HFFc6 (cell line): ENCODE measurements around the gene TGIF1. TPM values are rescaled to one million over a fixed set of nuclear protein-coding genes. Genes with fewer than 3 reads are reported as not detected.

Source experiments
- DNase-seq: peaks from one replicate; pipeline ENCODE4 v3.0.0-alpha.2; 2018
- H3K27ac Mint-ChIP-seq: 2 replicates; pipeline ENCODE4 v1.8.0; 2020; ENCODE audit warnings: mild to moderate bottlenecking, mixed read lengths
- H3K27me3 Mint-ChIP-seq: 2 replicates; pipeline ENCODE4 v1.8.0; 2021; ENCODE audit warnings: mild to moderate bottlenecking, moderate library complexity, mixed read lengths; ENCODE audit not compliant: insufficient read depth
- H3K36me3 Mint-ChIP-seq: 2 replicates; pipeline ENCODE4 v1.8.0; 2021; ENCODE audit warnings: low read depth, mixed read lengths
- H3K4me1 Mint-ChIP-seq: 2 replicates; pipeline ENCODE4 v1.8.0; 2020; ENCODE audit warnings: low read depth, mixed read lengths
- H3K4me3 Mint-ChIP-seq: 2 replicates; pipeline ENCODE4 v1.8.0; 2020; ENCODE audit warnings: mild to moderate bottlenecking, moderate library complexity, mixed read lengths
- H3K9me3 Mint-ChIP-seq: 2 replicates; pipeline ENCODE4 v1.8.0; 2020; ENCODE audit warnings: mild to moderate bottlenecking, mixed read lengths
- CTCF ChIP-seq: fragments of 200-600 bp; sonication (generic); IDR thresholded peaks from 2 replicates; pipeline ENCODE4 v1.5.0; 2021; ENCODE audit warnings: antibody characterized with exemption, mild to moderate bottlenecking
- total RNA-seq, 6 experiments: library from RNA; stranded (reverse); fragmentation: NEBNext Ultra II Directional; extraction: Animal tissue kit (Norgen Biotek cat#: 25700); gene quantifications; 2 replicates in 1 of 6; 3 replicates in 5 of 6; pipeline ENCODE4 v1.2.3, GENCODE V29; 2021

Gene TGIF1
- total RNA-seq, 6 experiments from 2014 or later = 41.3 to 59.9 (median 55.8) TPM

DNA sequence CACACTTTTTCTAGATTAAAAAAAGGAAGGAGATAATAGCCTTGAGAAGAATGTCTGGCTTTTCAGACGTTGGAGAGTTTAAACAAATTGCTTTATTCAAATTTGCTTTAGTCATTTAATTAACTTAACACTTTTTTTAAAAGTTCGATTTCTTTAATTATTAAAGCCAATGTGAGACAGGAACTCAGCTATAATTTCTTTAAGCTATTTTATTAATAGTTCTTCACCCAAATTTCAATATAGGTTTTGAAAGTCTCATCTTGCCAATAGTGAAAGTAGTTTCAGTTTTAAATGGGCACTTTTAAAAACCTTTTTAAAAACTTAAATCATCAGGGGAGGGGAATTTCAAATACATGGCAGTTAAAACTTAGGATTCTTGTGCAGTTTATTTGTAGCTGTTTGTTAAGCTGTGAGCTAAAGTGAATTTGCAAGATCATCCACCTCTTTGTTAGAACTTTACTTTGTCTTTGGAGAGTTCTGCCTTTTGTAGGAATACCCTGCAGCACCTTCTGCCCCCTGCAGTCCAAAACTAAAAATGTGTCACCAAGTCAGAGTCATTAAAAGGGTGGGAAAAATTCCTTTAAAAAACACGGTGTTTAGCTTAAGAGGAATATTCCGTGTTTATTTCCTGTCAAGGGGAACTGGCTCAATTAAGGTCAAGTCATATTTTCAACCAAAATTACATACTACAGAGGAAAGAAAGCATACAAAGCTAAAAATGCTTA lies 4.6 kb downstream of the TGIF1 start:
- DNase-seq = peak; percentile 61
- TF ChIP-seq CTCF = peak; percentile 84
- peaks cover 48% of the 10 kb centered on the region for H3K36me3 Mint-ChIP-seq
- peak overlapping the region; percentile 94 for H3K4me3 Mint-ChIP-seq
- peaks cover 28% of the 10 kb centered on the region for H3K27me3 Mint-ChIP-seq
- H3K9me3 Mint-ChIP-seq = no peaks in the 10 kb centered on the region
- peaks cover 70% of the 10 kb centered on the region for H3K4me1 Mint-ChIP-seq
- peak overlapping the region; percentile 99 for H3K27ac Mint-ChIP-seq

GRCh38 chr18:3455090-3455635 lies 5.2 kb downstream of the TGIF1 start:
- DNase-seq = no peak

DNA sequence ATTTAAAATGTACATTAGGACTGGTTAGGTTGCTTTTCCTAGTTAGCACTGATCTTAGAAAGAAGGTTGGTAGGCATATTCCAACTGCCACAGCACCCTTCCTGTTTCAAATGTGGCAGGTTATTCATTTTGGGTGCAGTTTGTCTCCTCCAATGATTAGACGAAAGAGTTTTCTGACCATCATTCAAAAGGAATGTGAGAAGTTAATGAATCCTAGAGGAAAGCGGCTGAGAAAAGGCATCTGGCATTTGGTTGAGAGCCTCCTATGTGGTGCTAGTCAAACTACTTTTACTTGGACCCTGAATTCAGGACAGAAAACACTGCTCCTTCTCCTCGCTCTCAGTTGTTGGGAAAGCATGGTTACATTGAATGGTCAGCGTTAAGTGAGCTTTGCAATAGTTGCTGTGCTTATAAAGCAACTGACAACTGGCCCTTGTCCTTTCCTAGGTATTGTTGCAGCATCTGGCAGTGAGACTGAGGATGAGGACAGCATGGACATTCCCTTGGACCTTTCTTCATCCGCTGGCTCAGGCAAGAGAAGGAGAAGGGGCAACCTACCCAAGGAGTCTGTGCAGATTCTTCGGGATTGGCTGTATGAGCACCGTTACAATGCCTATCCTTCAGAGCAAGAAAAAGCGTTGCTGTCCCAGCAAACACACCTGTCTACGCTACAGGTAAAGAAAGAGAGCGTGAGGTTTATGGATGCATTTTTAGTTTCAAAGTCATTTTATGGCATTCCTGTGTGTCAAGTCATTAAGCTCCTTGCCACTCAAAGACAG lies 6.1 kb downstream of the TGIF1 start:
- peaks cover 7% of the 10 kb centered on the region for H3K9me3 Mint-ChIP-seq
- peak; percentile 58 for DNase-seq
- peak overlapping the region; percentile 94 for H3K4me3 Mint-ChIP-seq
- peaks cover 78% of the 10 kb centered on the region for H3K4me1 Mint-ChIP-seq
- peaks cover 23% of the 10 kb centered on the region for H3K27me3 Mint-ChIP-seq
- TF ChIP-seq CTCF = no peak
- peaks cover 58% of the 10 kb centered on the region for H3K36me3 Mint-ChIP-seq
- peak overlapping the region; percentile 99 for H3K27ac Mint-ChIP-seq

More at GRCh38 chr18:3455090-3455635, 5.2 kb downstream of the TGIF1 start:
- peak overlapping the region; percentile 99 for H3K27ac Mint-ChIP-seq
- peaks cover 52% of the 10 kb centered on the region for H3K36me3 Mint-ChIP-seq
- peaks cover 74% of the 10 kb centered on the region for H3K4me1 Mint-ChIP-seq
- TF ChIP-seq CTCF = peak; percentile 54; the same call in 1 of the 2 replicates
- H3K27me3 Mint-ChIP-seq = peaks cover 26% of the 10 kb centered on the region
- peak overlapping the region; percentile 94 for H3K4me3 Mint-ChIP-seq
- no peaks in the 10 kb centered on the region for H3K9me3 Mint-ChIP-seq

- peaks cover 18% of the 10 kb centered on the region for H3K27me3 Mint-ChIP-seq
- H3K4me3 Mint-ChIP-seq = no peak overlapping the region; the same call in 1 of the 2 replicates
- peaks cover 58% of the 10 kb centered on the region for H3K36me3 Mint-ChIP-seq
- H3K4me1 Mint-ChIP-seq = peaks cover 79% of the 10 kb centered on the region
- no peak for DNase-seq
- H3K9me3 Mint-ChIP-seq = peaks cover 13% of the 10 kb centered on the region
- no peak for TF ChIP-seq CTCF
- peak overlapping the region; percentile 99 for H3K27ac Mint-ChIP-seq
Observed at GRCh38 chr18:3456686-3457069, 6.7 kb downstream of the TGIF1 start.

DNA sequence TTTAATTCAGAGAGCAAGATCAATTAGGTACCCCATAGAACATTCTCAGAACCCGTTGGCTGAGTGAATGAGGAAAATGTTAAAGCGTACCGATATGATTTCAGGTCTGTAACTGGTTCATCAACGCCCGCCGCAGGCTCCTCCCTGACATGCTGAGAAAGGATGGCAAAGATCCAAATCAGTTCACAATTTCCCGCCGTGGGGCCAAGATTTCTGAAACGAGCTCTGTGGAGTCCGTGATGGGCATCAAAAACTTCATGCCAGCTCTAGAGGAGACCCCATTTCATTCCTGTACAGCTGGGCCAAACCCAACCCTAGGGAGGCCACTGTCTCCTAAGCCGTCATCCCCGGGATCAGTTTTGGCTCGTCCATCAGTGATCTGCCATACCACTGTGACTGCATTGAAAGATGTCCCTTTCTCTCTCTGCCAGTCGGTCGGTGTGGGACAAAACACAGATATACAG lies 7.3 kb downstream of the TGIF1 start:
- Mint-ChIP-seq H3K4me1 (peaks cover 85% of the 10 kb centered on the region), H3K36me3 (peaks cover 64% of the 10 kb centered on the region), H3K27me3 (peaks cover 20% of the 10 kb centered on the region), H3K4me3 (no peak overlapping the region; the same call in 1 of the 2 replicates), H3K27ac (peak overlapping the region; percentile 56), H3K9me3 (peaks cover 19% of the 10 kb centered on the region)
- TF ChIP-seq CTCF = no peak
- DNase-seq = no peak
